ENCODE measurements around the gene NRF1.

NRF1 gene

GRCh38 chr7:129771201-129771927 is 159.8 kb downstream of the NRF1 start:
- no peak for DNase-seq (ENCODE audit: low spot score)

- DNase-seq (ENCODE audit: low spot score) = no peak
Observed at GRCh38 chr7:129771928-129772479, 160.5 kb downstream of the NRF1 start.

- DNase-seq (ENCODE audit: low spot score) = no peak
Observed at GRCh38 chr7:129772646-129773280, 161.2 kb downstream of the NRF1 start.

- DNase-seq (ENCODE audit: low spot score) = no peak
Observed at GRCh38 chr7:129773328-129773731, 161.8 kb downstream of the NRF1 start.

- no peak for DNase-seq (ENCODE audit: low spot score)
Observed at GRCh38 chr7:129773871-129774270, 162.4 kb downstream of the NRF1 start.

- DNase-seq (ENCODE audit: low spot score) = no peak
Observed at GRCh38 chr7:129774359-129774758, 162.8 kb downstream of the NRF1 start.

- DNase-seq (ENCODE audit: low spot score) = no peak
Observed at GRCh38 chr7:129774871-129775694, 163.6 kb downstream of the NRF1 start.

GRCh38 chr7:129775695-129776361 is 164.3 kb downstream of the NRF1 start:
- DNase-seq (ENCODE audit: low spot score) = no peak

- DNase-seq (ENCODE audit: low spot score) = no peak
Observed at GRCh38 chr7:129776362-129776722, 164.8 kb downstream of the NRF1 start.

- DNase-seq (ENCODE audit: low spot score) = no peak
Observed at GRCh38 chr7:129777195-129777844, 165.8 kb downstream of the NRF1 start.

- no peak for DNase-seq (ENCODE audit: low spot score)
Observed at GRCh38 chr7:129777993-129778769, 166.7 kb downstream of the NRF1 start.

GRCh38 chr7:129778770-129779601 is 167.5 kb downstream of the NRF1 start:
- DNase-seq (ENCODE audit: low spot score) = no peak

GRCh38 chr7:129779602-129780256 is 168.2 kb downstream of the NRF1 start:
- DNase-seq (ENCODE audit: low spot score) = no peak

GRCh38 chr7:129780257-129780973 is 168.9 kb downstream of the NRF1 start:
- DNase-seq (ENCODE audit: low spot score) = no peak

- no peak for DNase-seq (ENCODE audit: low spot score)
Observed at GRCh38 chr7:129780974-129781927, 169.7 kb downstream of the NRF1 start.

GRCh38 chr7:129781928-129782817 is 170.7 kb downstream of the NRF1 start:
- DNase-seq (ENCODE audit: low spot score) = no peak
